NCI-H82 treated with DMSO at 0.1 percent for 48 hours (cell line): ENCODE results near the gene POTEH.
"Not testable (repeated sequence)": the region's sequence is repeated elsewhere in the genome, so short reads cannot be mapped to it uniquely, and the experiment has no call there.

Source experiments
- DNase-seq: peaks from one replicate; lab custom pipeline; 2025; ENCODE audit not compliant: unreplicated experiment; lab: John Stamatoyannopoulos, UW

Gene POTEH

DNA sequence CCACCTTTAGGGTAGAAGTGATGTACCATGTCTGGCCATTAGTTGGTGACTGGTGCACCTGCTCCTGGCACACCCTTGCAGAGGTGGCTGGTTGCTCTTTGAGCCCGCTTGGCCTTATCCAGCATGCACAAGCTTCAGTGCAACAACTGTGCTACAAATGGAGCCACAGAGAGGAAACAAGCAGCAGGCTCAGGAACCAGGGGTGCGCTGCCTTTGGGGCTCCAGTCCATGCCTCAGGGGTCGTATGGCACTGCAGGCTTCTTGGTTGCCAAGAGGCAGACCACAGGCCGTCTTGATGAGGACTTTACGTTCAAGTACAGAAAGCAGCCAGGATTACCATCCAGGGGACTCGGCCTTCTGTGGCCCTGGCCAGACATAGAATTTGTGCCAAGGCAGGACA is 44.6 kb downstream of the POTEH start:
- not testable (repeated sequence) for DNase-seq

DNA sequence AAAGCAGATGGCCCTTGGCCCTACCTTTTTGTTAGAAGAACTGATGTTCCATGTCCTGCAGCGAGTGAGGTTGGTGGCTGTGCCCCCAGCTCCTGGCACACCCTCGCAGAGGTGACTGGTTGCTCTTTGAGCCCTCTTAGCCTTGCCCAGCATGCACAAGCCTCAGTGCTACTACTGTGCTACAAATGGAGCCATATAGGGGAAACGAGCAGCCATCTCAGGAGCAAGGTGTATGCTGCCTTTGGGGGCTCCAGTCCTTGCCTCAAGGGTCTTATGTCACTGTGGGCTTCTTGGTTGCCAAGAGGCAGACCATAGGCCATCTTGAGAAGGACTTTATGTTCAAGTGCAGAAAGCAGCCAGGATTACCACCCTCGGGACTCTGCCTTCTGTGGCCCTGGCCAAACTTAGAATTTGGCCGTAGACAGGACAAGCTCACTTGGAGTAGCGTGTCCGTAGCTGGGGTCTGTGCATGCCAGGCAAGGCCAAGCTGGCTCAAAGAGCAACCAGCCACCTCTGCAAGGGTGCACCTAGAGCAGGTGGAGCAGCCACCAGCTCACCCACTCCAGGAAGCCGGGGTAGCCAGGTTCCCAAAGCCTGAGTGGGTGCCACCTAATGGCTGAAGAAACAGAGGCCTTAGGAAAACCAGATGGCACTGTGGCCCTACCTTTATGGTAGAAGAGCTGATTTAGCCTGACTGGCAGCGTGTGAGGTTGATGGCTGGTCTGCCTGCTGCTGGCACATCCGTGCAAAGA is 48.5 kb downstream of the POTEH start:
- not testable (repeated sequence) for DNase-seq

DNA sequence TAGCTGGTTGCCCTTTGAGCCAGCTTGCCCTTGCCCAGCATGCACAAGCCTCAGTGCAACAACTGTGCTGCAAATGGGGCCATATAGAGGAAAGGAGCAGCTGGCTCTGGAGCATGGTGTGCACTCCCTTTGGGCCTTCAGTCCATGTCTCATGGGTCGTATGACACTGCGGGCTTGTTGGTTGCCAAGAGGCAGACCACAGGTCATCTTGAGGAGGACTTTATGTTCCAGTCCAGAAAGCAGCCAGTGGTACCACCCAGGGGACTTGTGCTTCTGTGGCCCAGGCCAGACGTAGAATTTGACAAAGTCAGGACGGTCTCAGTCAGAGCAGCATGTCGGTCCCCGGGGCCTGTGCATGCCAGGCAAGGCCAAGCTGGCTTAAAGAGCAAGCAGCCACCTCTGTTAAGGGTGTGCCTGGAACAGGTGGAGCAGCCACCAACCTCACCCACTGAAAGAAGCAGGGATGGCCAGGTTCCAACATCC is 49.1 kb downstream of the POTEH start:
- DNase-seq: not testable (repeated sequence)

DNA sequence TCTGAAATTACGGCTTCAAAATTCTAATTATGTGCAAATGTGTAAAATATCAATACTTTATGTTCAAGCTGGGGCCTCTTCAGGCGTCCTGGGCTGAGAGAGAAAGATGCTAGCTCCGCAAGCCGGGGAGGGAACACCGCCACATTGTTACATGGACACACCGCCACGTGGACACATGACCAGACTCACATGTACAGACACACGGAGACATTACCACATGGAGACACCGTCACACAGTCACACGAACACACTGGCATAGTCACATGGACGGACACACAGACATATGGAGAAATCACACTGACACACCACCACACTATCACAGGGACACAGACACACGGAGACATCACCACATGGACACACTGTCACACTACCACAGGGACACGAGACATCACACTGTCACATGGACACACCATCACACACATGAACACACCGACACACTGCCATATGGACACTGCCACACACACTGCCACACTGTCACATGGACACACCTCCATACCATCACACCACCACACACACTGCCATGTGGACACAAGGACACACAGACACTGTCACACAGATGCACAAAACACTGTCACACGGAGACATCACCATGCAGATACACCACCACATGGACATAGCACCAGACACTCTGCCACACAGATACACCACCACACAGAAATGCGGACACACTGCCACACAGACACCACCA is 58.0 kb downstream of the POTEH start:
- DNase-seq: not testable (repeated sequence)

GRCh38 chr22:15749181-15749970 is 59.5 kb downstream of the POTEH start:
- DNase-seq: not testable (repeated sequence)

DNA sequence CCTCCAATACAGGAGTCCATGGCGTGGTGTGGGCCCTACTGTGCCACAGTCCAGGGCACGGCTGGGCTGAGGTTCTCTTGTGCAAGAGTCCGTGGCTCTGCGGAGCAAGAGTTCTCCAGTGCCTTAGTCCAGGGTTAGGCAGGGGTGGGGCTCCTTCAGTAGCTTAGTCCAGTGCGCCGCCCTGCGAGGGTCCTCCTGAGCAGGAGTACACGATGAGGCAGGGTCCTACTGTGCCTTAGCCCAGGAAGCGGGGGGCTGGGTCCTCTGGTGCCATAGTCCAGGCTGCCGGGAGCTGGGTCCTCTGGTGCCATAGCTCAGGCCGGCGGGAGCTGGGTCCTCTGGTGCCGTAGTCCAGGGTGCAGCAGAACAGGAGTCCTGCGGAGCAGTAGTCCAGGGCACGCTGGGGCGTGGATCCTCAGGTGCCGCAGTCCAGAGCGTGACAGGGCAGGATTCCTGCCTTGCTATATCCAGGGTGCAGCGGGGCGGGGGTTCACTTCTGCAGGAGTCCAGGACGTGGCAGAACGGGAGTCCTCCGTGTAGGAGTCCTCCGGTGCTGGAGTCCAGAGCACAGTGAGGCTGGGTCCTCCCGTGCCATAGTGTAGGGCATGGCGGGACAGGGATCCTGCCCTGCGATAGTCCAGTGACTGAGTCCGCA is 69.7 kb downstream of the POTEH start:
- not testable (repeated sequence) for DNase-seq

- not testable (repeated sequence) for DNase-seq
Measured at GRCh38 chr22:15760388-15761150, 70.7 kb downstream of the POTEH start.

DNA sequence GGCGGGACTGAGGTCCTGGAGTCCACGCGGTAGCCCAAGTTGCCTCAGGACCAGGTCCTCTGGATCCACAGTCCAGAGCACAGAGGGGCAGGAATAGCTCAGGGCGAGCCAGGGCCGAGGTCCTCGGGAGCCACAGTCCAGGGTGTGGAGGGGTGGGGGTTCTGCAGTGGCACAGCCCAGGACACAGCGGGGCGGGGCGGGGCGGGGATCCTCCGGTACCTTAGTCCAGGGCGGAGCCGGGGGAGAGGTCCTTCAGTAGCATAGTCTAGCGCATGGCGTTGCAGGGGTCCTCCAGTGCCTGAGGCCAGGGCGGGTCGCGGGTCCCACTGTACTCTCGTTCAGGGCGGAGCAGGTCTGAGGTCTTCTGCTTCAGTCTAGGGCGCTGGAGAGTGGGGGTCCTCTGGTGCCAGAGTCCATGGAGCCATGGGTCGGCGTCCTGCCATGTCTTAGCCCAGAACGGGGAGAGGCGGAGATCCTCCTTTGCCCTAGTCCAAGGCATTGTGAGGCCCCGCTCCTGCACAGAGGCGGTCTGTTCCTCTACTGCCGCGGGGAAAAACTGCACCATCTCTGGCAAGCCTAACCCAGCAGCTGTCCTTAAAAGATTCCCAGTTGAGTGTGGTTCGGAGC is 71.4 kb downstream of the POTEH start:
- DNase-seq: not testable (repeated sequence)

GRCh38 chr22:15763559-15763958 is 73.7 kb downstream of the POTEH start:
- not testable (repeated sequence) for DNase-seq
